ENCODE data around the gene KCNQ1OT1.

Gene KCNQ1OT1

DNA sequence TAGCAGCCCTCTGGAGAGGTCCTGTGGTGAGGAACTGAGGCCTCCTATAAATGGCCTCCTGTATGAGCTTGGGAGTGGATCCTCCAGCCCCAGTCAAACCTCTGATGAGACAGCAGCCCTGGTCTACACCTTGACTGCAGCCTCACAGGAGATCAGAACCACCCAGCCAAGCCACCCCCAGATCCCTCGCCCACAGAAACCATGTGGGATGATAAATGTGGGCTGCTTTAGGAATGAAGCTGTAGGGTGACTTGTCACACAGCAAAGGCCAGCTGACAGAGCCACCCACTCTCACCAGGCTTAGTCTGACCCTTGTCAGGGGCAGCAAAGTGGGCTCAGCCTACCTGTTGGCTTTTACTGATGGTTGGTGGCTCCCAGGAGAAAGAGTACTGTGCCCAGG lies 6.5 kb upstream of the KCNQ1OT1 start:
- peaks cover 15% of the 10 kb centered on the region for H3K4me1 ChIP-seq (ENCODE audit: control insufficient read depth, insufficient read depth, low read depth, low read length)
- H3K4me3 ChIP-seq (ENCODE audit: insufficient read depth in 1 of 2, low read depth in 1 of 2, low read length in 2 of 2), result no peak overlapping the region
- DNase-seq, result no peak
- no peak overlapping the region for H3K27ac ChIP-seq (ENCODE audit: low read length, poor library complexity, severe bottlenecking)
- H3K4ac ChIP-seq (ENCODE audit: low read depth in 1 of 2, low read length in 2 of 2), result no peak overlapping the region
- no peak overlapping the region for H3K14ac ChIP-seq (ENCODE audit: low read length in 2 of 2)
- no peak overlapping the region for H4K8ac ChIP-seq (ENCODE audit: low read length)
- H3K36me3 ChIP-seq (ENCODE audit: control insufficient read depth in 1 of 2, insufficient read depth in 2 of 2, low read depth in 1 of 2, low read length in 2 of 2), result peaks cover 0 to 3% of the 10 kb centered on the region in 2 experiments
- H2BK12ac ChIP-seq (ENCODE audit: low read length in 2 of 2), result peak overlapping the region in 1 of 2 experiments; percentile 23
- no peak overlapping the region for H4K91ac ChIP-seq (ENCODE audit: low read length)
- peaks cover 6% of the 10 kb centered on the region for H3K9me3 ChIP-seq (ENCODE audit: control insufficient read depth, low read length)
- H2BK15ac ChIP-seq (ENCODE audit: low read depth, poor library complexity, severe bottlenecking), result no peak overlapping the region
- H3K9ac ChIP-seq (ENCODE audit: low read length), result no peak overlapping the region
- no peaks in the 10 kb centered on the region for H3K79me1 ChIP-seq (replicated peaks; ENCODE audit: low read length, poor library complexity, severe bottlenecking)
- peak overlapping the region in 1 of 2 experiments; percentile 38 for H3K18ac ChIP-seq (ENCODE audit: low read depth in 1 of 2, low read length in 2 of 2)
- no peak overlapping the region for H2AFZ ChIP-seq (ENCODE audit: low read depth, low read length)
- no peak overlapping the region for H2AK5ac ChIP-seq (ENCODE audit: low read length, severe bottlenecking)
- peaks cover 0 to 31% of the 10 kb centered on the region in 2 experiments for H3K27me3 ChIP-seq (ENCODE audit: control insufficient read depth in 1 of 2, insufficient read depth in 1 of 2, low read length in 2 of 2)
- no peak overlapping the region for H2BK120ac ChIP-seq (ENCODE audit: low read depth, low read length)
- no peak overlapping the region for H3K23ac ChIP-seq (ENCODE audit: low read length in 2 of 2)
- no peak overlapping the region for H3K4me2 ChIP-seq (ENCODE audit: low read length, poor library complexity, severe bottlenecking)
- H2BK5ac ChIP-seq (ENCODE audit: low read depth, low read length, poor library complexity, severe bottlenecking), result no peak overlapping the region
- no CpG with 5 or more reads among the region's 1 CpG for WGBS

DNA sequence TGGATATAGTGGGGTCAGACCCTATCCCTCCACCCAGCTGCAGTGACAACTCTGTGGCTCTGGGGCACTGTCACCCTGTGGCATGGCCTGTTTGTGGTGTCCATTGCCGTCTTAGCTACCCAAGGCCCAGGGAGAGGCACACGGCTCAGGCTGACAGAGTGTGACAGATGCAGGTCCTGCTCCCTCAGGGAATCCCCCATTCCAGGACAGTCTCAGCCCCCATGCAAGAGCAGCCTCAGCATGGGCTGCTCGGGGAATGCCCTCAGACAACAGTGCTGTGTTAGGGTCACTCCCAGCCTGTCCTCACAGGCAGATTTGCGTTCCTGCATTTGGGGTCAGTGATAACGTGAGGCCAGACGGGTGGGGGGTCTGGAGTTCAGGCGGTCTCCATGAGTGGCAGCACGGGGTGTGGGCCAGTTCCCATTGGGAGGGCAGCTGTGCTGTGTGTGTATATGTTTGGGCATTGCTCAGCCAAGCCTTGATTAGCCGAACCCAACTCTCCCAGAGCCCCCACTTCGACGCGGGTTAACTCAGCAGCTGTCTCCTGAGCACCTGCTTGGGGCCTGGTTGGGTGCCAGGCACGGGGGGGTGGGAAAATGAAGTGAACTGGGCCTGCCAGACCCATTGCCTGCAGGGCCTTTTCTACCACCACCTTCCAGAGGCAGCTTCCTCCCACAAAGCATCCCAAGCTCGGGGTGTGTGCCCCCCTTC lies 5.3 kb upstream of the KCNQ1OT1 start:
- 87% methylated on average over 14 of the region's 14 CpGs for WGBS

DNA sequence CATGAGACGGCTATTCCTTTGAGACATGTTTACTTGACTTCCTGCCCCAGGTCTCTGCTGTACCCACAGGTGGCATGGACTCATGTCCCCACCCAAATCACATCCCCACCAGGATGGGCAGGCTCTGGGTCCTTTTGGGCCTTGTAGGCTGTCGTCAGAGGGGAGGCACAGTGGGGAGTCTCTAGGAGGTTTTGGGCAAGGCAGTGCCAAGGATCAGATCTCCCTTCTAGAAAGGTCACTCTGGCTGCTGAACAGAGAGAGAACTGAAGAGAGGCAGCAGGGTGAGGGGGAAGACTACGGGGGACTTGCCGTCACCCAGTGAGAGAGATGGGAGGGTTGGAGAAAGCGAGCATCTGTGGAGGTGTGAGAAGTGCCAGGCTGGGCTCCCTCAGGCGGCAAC lies 4.6 kb upstream of the KCNQ1OT1 start:
- Histone ChIP-seq H3K9me3 (ENCODE audit: control insufficient read depth, low read length) (peaks cover 6% of the 10 kb centered on the region), H2AK5ac (ENCODE audit: low read length, severe bottlenecking) (peak overlapping the region; percentile 18), H2AFZ (ENCODE audit: low read depth, low read length) (no peak overlapping the region), H2BK12ac (ENCODE audit: low read length in 2 of 2) (peak overlapping the region in 1 of 2 experiments; percentile 3), H3K4me1 (ENCODE audit: control insufficient read depth, insufficient read depth, low read depth, low read length) (peaks cover 29% of the 10 kb centered on the region), H3K23ac (ENCODE audit: low read length in 2 of 2) (no peak overlapping the region), H2BK15ac (ENCODE audit: low read depth, poor library complexity, severe bottlenecking) (no peak overlapping the region), H3K4me2 (ENCODE audit: low read length, poor library complexity, severe bottlenecking) (no peak overlapping the region), H3K27ac (ENCODE audit: low read length, poor library complexity, severe bottlenecking) (no peak overlapping the region), H3K18ac (ENCODE audit: low read depth in 1 of 2, low read length in 2 of 2) (peak overlapping the region in 1 of 2 experiments; percentile 31), H3K4me3 (ENCODE audit: insufficient read depth in 1 of 2, low read depth in 1 of 2, low read length in 2 of 2) (no peak overlapping the region), H4K91ac (ENCODE audit: low read length) (peak overlapping the region; percentile 4), H2BK120ac (ENCODE audit: low read depth, low read length) (no peak overlapping the region), H3K4ac (ENCODE audit: low read depth in 1 of 2, low read length in 2 of 2) (peak overlapping the region in 1 of 2 experiments; percentile 37), H3K9ac (ENCODE audit: low read length) (no peak overlapping the region), H4K8ac (ENCODE audit: low read length) (peak overlapping the region; percentile 5), H3K27me3 (ENCODE audit: control insufficient read depth in 1 of 2, insufficient read depth in 1 of 2, low read length in 2 of 2) (peaks cover 0 to 31% of the 10 kb centered on the region in 2 experiments), H3K36me3 (ENCODE audit: control insufficient read depth in 1 of 2, insufficient read depth in 2 of 2, low read depth in 1 of 2, low read length in 2 of 2) (peaks cover 0 to 3% of the 10 kb centered on the region in 2 experiments), H3K79me1 (replicated peaks; ENCODE audit: low read length, poor library complexity, severe bottlenecking) (no peaks in the 10 kb centered on the region), H3K14ac (ENCODE audit: low read length in 2 of 2) (no peak overlapping the region), H2BK5ac (ENCODE audit: low read depth, low read length, poor library complexity, severe bottlenecking) (no peak overlapping the region)
- WGBS, result 92% methylated on average over 6 of the region's 6 CpGs
- no peak for DNase-seq

More for the DNA sequence above, 5.3 kb upstream of the KCNQ1OT1 start:
- H2BK15ac ChIP-seq (ENCODE audit: low read depth, poor library complexity, severe bottlenecking), result no peak overlapping the region
- H2AFZ ChIP-seq (ENCODE audit: low read depth, low read length), result no peak overlapping the region
- H3K4me2 ChIP-seq (ENCODE audit: low read length, poor library complexity, severe bottlenecking), result no peak overlapping the region
- H3K14ac ChIP-seq (ENCODE audit: low read length in 2 of 2), result no peak overlapping the region
- no peak overlapping the region for H3K9ac ChIP-seq (ENCODE audit: low read length)
- H3K4me1 ChIP-seq (ENCODE audit: control insufficient read depth, insufficient read depth, low read depth, low read length), result peaks cover 27% of the 10 kb centered on the region
- no peak for DNase-seq
- H3K36me3 ChIP-seq (ENCODE audit: control insufficient read depth in 1 of 2, insufficient read depth in 2 of 2, low read depth in 1 of 2, low read length in 2 of 2), result peaks cover 0 to 3% of the 10 kb centered on the region in 2 experiments
- no peak overlapping the region for H3K27ac ChIP-seq (ENCODE audit: low read length, poor library complexity, severe bottlenecking)
- H3K79me1 ChIP-seq (replicated peaks; ENCODE audit: low read length, poor library complexity, severe bottlenecking), result no peaks in the 10 kb centered on the region
- H4K91ac ChIP-seq (ENCODE audit: low read length), result peak overlapping the region; percentile 8
- H2BK12ac ChIP-seq (ENCODE audit: low read length in 2 of 2), result peak overlapping the region in 1 of 2 experiments; percentile 64
- peaks cover 0 to 31% of the 10 kb centered on the region in 2 experiments for H3K27me3 ChIP-seq (ENCODE audit: control insufficient read depth in 1 of 2, insufficient read depth in 1 of 2, low read length in 2 of 2)
- H3K9me3 ChIP-seq (ENCODE audit: control insufficient read depth, low read length), result peaks cover 6% of the 10 kb centered on the region
- H3K23ac ChIP-seq (ENCODE audit: low read length in 2 of 2), result no peak overlapping the region
- no peak overlapping the region for H3K4me3 ChIP-seq (ENCODE audit: insufficient read depth in 1 of 2, low read depth in 1 of 2, low read length in 2 of 2)
- H3K18ac ChIP-seq (ENCODE audit: low read depth in 1 of 2, low read length in 2 of 2), result no peak overlapping the region
- no peak overlapping the region for H2BK5ac ChIP-seq (ENCODE audit: low read depth, low read length, poor library complexity, severe bottlenecking)
- no peak overlapping the region for H4K8ac ChIP-seq (ENCODE audit: low read length)
- H2AK5ac ChIP-seq (ENCODE audit: low read length, severe bottlenecking), result no peak overlapping the region
- H3K4ac ChIP-seq (ENCODE audit: low read depth in 1 of 2, low read length in 2 of 2), result no peak overlapping the region
- H2BK120ac ChIP-seq (ENCODE audit: low read depth, low read length), result no peak overlapping the region

DNA sequence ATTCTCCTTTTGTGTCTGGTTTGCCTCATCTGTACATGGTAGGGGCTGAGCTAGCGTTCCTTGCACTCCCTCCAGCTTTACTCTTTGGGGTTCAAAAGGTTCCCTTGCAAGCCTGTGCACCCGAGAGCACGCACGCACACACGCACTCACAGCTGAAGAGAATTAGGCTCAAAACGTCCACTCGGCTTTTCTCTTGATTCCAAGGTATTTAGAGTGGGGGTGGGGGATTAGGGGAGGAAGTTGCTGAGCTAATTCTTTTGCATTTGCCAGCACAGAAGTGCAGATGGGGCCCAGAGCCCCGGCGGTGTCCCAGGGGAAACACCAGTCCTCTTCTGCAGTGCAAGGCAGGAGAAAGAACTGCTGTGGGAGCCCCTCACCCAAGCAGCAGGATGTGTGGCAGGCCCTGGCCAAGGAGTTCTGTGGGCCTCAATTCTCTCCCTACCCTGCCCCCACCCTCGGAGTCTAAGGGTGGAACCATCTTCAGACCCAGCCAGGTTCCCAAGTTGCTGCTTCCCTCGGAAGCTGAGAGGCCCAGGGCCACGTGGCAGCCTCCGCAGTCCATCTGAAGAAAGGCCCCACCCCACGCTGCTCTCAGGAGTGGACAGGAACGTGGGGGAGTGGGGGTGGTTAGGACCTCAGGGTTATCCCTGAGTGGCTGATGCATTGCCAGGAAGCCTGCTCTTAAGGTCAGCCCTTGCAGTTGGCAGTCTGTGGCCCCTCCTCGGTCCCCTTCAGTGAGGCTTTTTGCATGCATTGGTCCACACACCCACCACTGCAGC lies 3.8 kb upstream of the KCNQ1OT1 start:
- Histone ChIP-seq H3K23ac (ENCODE audit: low read length in 2 of 2) (no peak overlapping the region), H3K79me1 (replicated peaks; ENCODE audit: low read length, poor library complexity, severe bottlenecking) (no peaks in the 10 kb centered on the region), H3K27ac (ENCODE audit: low read length, poor library complexity, severe bottlenecking) (no peak overlapping the region), H3K27me3 (ENCODE audit: control insufficient read depth in 1 of 2, insufficient read depth in 1 of 2, low read length in 2 of 2) (peaks cover 0 to 31% of the 10 kb centered on the region in 2 experiments), H4K91ac (ENCODE audit: low read length) (peak overlapping the region; percentile 77), H2BK5ac (ENCODE audit: low read depth, low read length, poor library complexity, severe bottlenecking) (no peak overlapping the region), H2BK120ac (ENCODE audit: low read depth, low read length) (no peak overlapping the region), H3K4me2 (ENCODE audit: low read length, poor library complexity, severe bottlenecking) (no peak overlapping the region), H3K18ac (ENCODE audit: low read depth in 1 of 2, low read length in 2 of 2) (peak overlapping the region; percentile 7 to 37), H2BK15ac (ENCODE audit: low read depth, poor library complexity, severe bottlenecking) (peak overlapping the region; percentile 17), H3K9ac (ENCODE audit: low read length) (no peak overlapping the region), H3K36me3 (ENCODE audit: control insufficient read depth in 1 of 2, insufficient read depth in 2 of 2, low read depth in 1 of 2, low read length in 2 of 2) (peaks cover 0 to 3% of the 10 kb centered on the region in 2 experiments), H2BK12ac (ENCODE audit: low read length in 2 of 2) (peak overlapping the region in 1 of 2 experiments; percentile 83), H2AK5ac (ENCODE audit: low read length, severe bottlenecking) (peak overlapping the region; percentile 63), H3K4me1 (ENCODE audit: control insufficient read depth, insufficient read depth, low read depth, low read length) (peaks cover 29% of the 10 kb centered on the region), H2AFZ (ENCODE audit: low read depth, low read length) (peak overlapping the region; percentile 32), H4K8ac (ENCODE audit: low read length) (peak overlapping the region; percentile 19), H3K4me3 (ENCODE audit: insufficient read depth in 1 of 2, low read depth in 1 of 2, low read length in 2 of 2) (no peak overlapping the region), H3K9me3 (ENCODE audit: control insufficient read depth, low read length) (peaks cover 6% of the 10 kb centered on the region), H3K4ac (ENCODE audit: low read depth in 1 of 2, low read length in 2 of 2) (peak overlapping the region; percentile 37 to 63), H3K14ac (ENCODE audit: low read length in 2 of 2) (peak overlapping the region in 1 of 2 experiments; percentile 35)
- DNase-seq, result no peak
- 39% methylated on average over 16 of the region's 16 CpGs for WGBS

Data from mesenchymal stem cell (in vitro differentiated cells and primary cell).